Vagina (tissue), 2 donors: ENCODE measurements around the gene ENPP6.

Experiments
- POLR2A ChIP-seq, 2 donors: fragments of 450-650 bp; IDR thresholded peaks; one replicate each; pipeline ENCODE4 v1.6.1; 2017; ENCODE audit warnings: antibody characterized with exemption in 2 of 2, mild to moderate bottlenecking in 2 of 2, moderate library complexity in 2 of 2
- TF ChIP-seq, protein P1 (sequence below), 3 experiments: fragments of 450-650 bp in 2 of 3; fragments of 200-600 bp in 1 of 3; sonication (generic) in 1 of 3; IDR thresholded peaks; one replicate each; pipeline ENCODE4 v1.5.1; 2017 to 2019; ENCODE audit warnings: antibody characterized with exemption in 3 of 3, mild to moderate bottlenecking in 2 of 3, moderate library complexity in 2 of 3

DNA sequence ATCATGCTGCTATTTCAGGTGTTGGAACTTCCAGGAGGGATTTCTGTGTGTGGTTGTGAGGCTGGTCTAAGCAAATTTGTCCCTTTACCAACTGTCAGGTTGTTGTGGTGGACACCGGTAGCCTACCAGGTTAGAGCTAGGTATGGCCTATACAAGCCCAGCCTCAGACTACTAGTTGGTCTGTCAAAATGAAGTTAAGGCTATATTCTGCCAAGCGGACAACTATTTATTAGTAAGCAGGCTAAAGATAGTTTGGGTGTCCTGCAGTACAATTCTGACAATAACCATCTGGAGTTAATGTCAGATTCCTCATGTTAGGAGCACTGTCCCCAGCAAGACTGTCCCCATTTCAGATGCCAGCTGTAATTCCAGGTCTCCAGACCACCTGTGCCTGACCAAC, 13.9 kb upstream of the ENPP6 start:
- TF ChIP-seq, protein P1, sequence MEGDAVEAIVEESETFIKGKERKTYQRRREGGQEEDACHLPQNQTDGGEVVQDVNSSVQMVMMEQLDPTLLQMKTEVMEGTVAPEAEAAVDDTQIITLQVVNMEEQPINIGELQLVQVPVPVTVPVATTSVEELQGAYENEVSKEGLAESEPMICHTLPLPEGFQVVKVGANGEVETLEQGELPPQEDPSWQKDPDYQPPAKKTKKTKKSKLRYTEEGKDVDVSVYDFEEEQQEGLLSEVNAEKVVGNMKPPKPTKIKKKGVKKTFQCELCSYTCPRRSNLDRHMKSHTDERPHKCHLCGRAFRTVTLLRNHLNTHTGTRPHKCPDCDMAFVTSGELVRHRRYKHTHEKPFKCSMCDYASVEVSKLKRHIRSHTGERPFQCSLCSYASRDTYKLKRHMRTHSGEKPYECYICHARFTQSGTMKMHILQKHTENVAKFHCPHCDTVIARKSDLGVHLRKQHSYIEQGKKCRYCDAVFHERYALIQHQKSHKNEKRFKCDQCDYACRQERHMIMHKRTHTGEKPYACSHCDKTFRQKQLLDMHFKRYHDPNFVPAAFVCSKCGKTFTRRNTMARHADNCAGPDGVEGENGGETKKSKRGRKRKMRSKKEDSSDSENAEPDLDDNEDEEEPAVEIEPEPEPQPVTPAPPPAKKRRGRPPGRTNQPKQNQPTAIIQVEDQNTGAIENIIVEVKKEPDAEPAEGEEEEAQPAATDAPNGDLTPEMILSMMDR (IDR thresholded peaks at IDR 0.05), result no peak
- TF ChIP-seq POLR2A (IDR thresholded peaks at IDR 0.05), result no peak
